ENCODE measurements around the gene PRCD.

- TF ChIP-seq POLR2A (IDR thresholded peaks at IDR 0.05) (no peak), CTCF (IDR thresholded peaks at IDR 0.05) (no peak)
Measured at GRCh38 chr17:76493505-76494167, 46.2 kb upstream of the PRCD start.

Measured in esophagus squamous epithelium (tissue), 4 donors.